ENCODE data around the gene ABCB1.

- TF ChIP-seq CTCF (IDR thresholded peaks at IDR 0.05 in 4 of 5, conservative IDR thresholded peaks at IDR 0.05 in 1 of 5) = no peak
- no peak for TF ChIP-seq POLR2A (IDR thresholded peaks at IDR 0.05)
Measured at GRCh38 chr7:87570178-87570577, 30.5 kb downstream of the ABCB1 start.
